SU-DHL-6 (cell line): ENCODE data around the gene LAX1.

ENCODE experiments used
- H2AFZ ChIP-seq: fragments of 200-600 bp; sonication (generic); 2 replicates; pipeline ENCODE4 v1.6.1; 2014; ENCODE audit warnings: low read depth, mild to moderate bottlenecking, moderate library complexity, mixed read lengths, antibody characterized with exemption, low read length; ENCODE audit not compliant: severe bottlenecking
- H3F3A ChIP-seq: fragments of 200-600 bp; shearing (Covaris generic); 2 replicates; pipeline ENCODE4 v1.6.0; 2016; ENCODE audit warnings: antibody characterized with exemption, mild to moderate bottlenecking; ENCODE audit not compliant: insufficient read depth
- H3K27ac ChIP-seq: fragments of 200-600 bp; sonication (generic); 2 replicates; pipeline ENCODE4 v1.5.1; 2016; ENCODE audit warnings: low read depth, mild to moderate bottlenecking, low read length, moderate library complexity, mixed read lengths
- H3K27me3 ChIP-seq: fragments of 200-600 bp; sonication (generic), shearing (Covaris generic); 2 replicates; pipeline ENCODE4 v1.6.0; 2014; ENCODE audit warnings: mild to moderate bottlenecking, low read length
- H3K36me3 ChIP-seq: fragments of 200-600 bp; sonication (generic); 2 replicates; pipeline ENCODE4 v1.6.1; 2014; ENCODE audit warnings: mild to moderate bottlenecking, low read length, mixed read lengths
- H3K4me2 ChIP-seq: fragments of 300-600, 200-600 bp; shearing (Covaris generic), sonication (generic); 2 replicates; pipeline ENCODE4 v1.6.0; 2014; ENCODE audit warnings: low read length, low read depth, mild to moderate bottlenecking; ENCODE audit not compliant: poor library complexity, severe bottlenecking
- H3K4me3 ChIP-seq: fragments of 200-600 bp; sonication (generic); 2 replicates; pipeline ENCODE4 v1.5.1; 2014; ENCODE audit warnings: antibody characterized with exemption, low read length, mild to moderate bottlenecking, mixed read lengths; ENCODE audit not compliant: insufficient read depth, poor library complexity, severe bottlenecking
- H3K79me2 ChIP-seq: fragments of 200-600 bp; sonication (generic); 2 replicates; pipeline ENCODE4 v1.6.1; 2014; ENCODE audit warnings: mild to moderate bottlenecking, low read length, moderate library complexity; ENCODE audit not compliant: insufficient read depth
- H3K9ac ChIP-seq: fragments of 200-600 bp; sonication (generic); 2 replicates; pipeline ENCODE4 v1.7.0; 2014; ENCODE audit warnings: mild to moderate bottlenecking, low read length
- H3K9me2 ChIP-seq: fragments of 200-600 bp; sonication (generic); replicated peaks from 2 replicates; pipeline ENCODE4 v1.6.1; 2014; ENCODE audit warnings: low read length; ENCODE audit not compliant: insufficient read depth
- H3K9me3 ChIP-seq: fragments of 200-600 bp; sonication (generic); 2 replicates; pipeline ENCODE4 v1.6.1; 2014; ENCODE audit warnings: low read length, mixed read lengths; ENCODE audit not compliant: insufficient read depth
- H4K20me1 ChIP-seq: fragments of 200-600 bp; sonication (generic); 2 replicates; pipeline ENCODE4 v1.6.1; 2014; ENCODE audit warnings: low read depth, mild to moderate bottlenecking, antibody characterized with exemption, low read length, moderate library complexity, mixed read lengths
- EZH2phosphoT487 ChIP-seq: fragments of 200-600 bp; sonication (generic), shearing (Covaris generic); conservative IDR thresholded peaks from 2 replicates; pipeline ENCODE4 v1.6.1; 2018; ENCODE audit warnings: mild to moderate bottlenecking, antibody characterized with exemption, low read length, moderate library complexity, mixed read lengths
- TF ChIP-seq, protein P1 (sequence below): fragments of 200-600 bp; sonication (generic); IDR thresholded peaks from one replicate; pipeline ENCODE4 v1.5.1; 2017; ENCODE audit warnings: antibody characterized with exemption, mild to moderate bottlenecking, low read length, moderate library complexity; ENCODE audit not compliant: insufficient read depth, poor library complexity, severe bottlenecking

LAX1 gene

GRCh38 chr1:203764105-203765028, 616 bp upstream of the LAX1 start:
- Histone ChIP-seq H3K9ac (peak overlapping the region; percentile 66), H3K4me2 (peak overlapping the region; percentile 81), H3K27me3 (no peaks in the 10 kb centered on the region), H2AFZ (peak overlapping the region; percentile 66), H3K79me2 (peaks cover 14% of the 10 kb centered on the region; the same call in 1 of the 2 replicates), H3K9me3 (no peaks in the 10 kb centered on the region), H3K9me2 (no peaks in the 10 kb centered on the region), H3K36me3 (0 out of 2 replicates have a peak, but pooled peaks cover 3% of the 10 kb centered on the region), H3F3A (peaks cover 3% of the 10 kb centered on the region; the same call in 1 of the 2 replicates), H4K20me1 (no peaks in the 10 kb centered on the region), H3K4me3 (peak overlapping the region; percentile 57), H3K27ac (peak overlapping the region; percentile 87)
- TF ChIP-seq, protein P1, sequence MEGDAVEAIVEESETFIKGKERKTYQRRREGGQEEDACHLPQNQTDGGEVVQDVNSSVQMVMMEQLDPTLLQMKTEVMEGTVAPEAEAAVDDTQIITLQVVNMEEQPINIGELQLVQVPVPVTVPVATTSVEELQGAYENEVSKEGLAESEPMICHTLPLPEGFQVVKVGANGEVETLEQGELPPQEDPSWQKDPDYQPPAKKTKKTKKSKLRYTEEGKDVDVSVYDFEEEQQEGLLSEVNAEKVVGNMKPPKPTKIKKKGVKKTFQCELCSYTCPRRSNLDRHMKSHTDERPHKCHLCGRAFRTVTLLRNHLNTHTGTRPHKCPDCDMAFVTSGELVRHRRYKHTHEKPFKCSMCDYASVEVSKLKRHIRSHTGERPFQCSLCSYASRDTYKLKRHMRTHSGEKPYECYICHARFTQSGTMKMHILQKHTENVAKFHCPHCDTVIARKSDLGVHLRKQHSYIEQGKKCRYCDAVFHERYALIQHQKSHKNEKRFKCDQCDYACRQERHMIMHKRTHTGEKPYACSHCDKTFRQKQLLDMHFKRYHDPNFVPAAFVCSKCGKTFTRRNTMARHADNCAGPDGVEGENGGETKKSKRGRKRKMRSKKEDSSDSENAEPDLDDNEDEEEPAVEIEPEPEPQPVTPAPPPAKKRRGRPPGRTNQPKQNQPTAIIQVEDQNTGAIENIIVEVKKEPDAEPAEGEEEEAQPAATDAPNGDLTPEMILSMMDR, result no peak
- TF ChIP-seq EZH2phosphoT487, result no peak

GRCh38 chr1:203768256-203768655, 3.3 kb downstream of the LAX1 start:
- no peaks in the 10 kb centered on the region for H3K9me3 ChIP-seq
- H2AFZ ChIP-seq, result no peak overlapping the region
- H3F3A ChIP-seq, result no peaks in the 10 kb centered on the region
- no peak overlapping the region for H3K4me2 ChIP-seq
- no peak overlapping the region for H3K27ac ChIP-seq
- H3K27me3 ChIP-seq, result no peaks in the 10 kb centered on the region
- no peaks in the 10 kb centered on the region for H4K20me1 ChIP-seq
- H3K4me3 ChIP-seq, result no peak overlapping the region
- H3K79me2 ChIP-seq, result peaks cover 14% of the 10 kb centered on the region; the same call in 1 of the 2 replicates
- no peak overlapping the region for H3K9ac ChIP-seq
- H3K9me2 ChIP-seq, result no peaks in the 10 kb centered on the region
- peaks cover 6% of the 10 kb centered on the region; the same call in 1 of the 2 replicates for H3K36me3 ChIP-seq
- TF ChIP-seq, protein P1, result no peak

GRCh38 chr1:203769505-203770343, 4.7 kb downstream of the LAX1 start:
- Histone ChIP-seq H3K4me3 (no peak overlapping the region), H3K9me3 (no peaks in the 10 kb centered on the region), H3K27ac (no peak overlapping the region), H3K9ac (no peak overlapping the region), H3K4me2 (no peak overlapping the region), H3K9me2 (no peaks in the 10 kb centered on the region), H2AFZ (no peak overlapping the region), H3K36me3 (peaks cover 6% of the 10 kb centered on the region; the same call in 1 of the 2 replicates), H3K27me3 (no peaks in the 10 kb centered on the region), H3F3A (no peaks in the 10 kb centered on the region), H3K79me2 (peaks cover 14% of the 10 kb centered on the region; the same call in 1 of the 2 replicates), H4K20me1 (no peaks in the 10 kb centered on the region)
- TF ChIP-seq, protein P1, result no peak
- TF ChIP-seq EZH2phosphoT487, result no peak
